Natural killer cell (primary cell): ENCODE data around the gene DOCK4. TPM values are rescaled to one million over a fixed set of nuclear protein-coding genes. Genes with fewer than 3 reads are reported as not detected.

Experiments
- ATAC-seq, 3 donors: fragments of 150-1000 bp in 2 of 3; fragments of 200-7000 bp in 1 of 3; cut with Tn5 transposase; 1 replicate in 1 of 3; 2 replicates in 2 of 3; pipeline ENCODE4 v1.10.0; 2021; ENCODE audit warnings: mild to moderate bottlenecking in 2 of 3, moderate library complexity in 2 of 3
- DNase-seq, 2 donors: peaks; one replicate each; pipeline versions ENCODE4 v3.0.0 to v3.0.0-alpha.2; 2013 to 2021; ENCODE audit warnings: mixed read lengths in 1 of 2
- H3K27ac ChIP-seq: one replicate; pipeline ENCODE4 v1.5.1; 2013; ENCODE audit warnings: mild to moderate bottlenecking, low read length
- H3K27me3 ChIP-seq: one replicate; pipeline ENCODE4 v1.6.1; 2013; ENCODE audit warnings: low read length; ENCODE audit not compliant: control insufficient read depth, insufficient read depth
- H3K36me3 ChIP-seq: one replicate; pipeline ENCODE4 v1.6.1; 2013; ENCODE audit warnings: low read length; ENCODE audit not compliant: control insufficient read depth, insufficient read depth
- H3K4me1 ChIP-seq: one replicate; pipeline ENCODE4 v1.6.1; 2013; ENCODE audit warnings: low read length; ENCODE audit not compliant: control insufficient read depth, insufficient read depth
- H3K4me3 ChIP-seq: one replicate; pipeline ENCODE4 v1.5.1; 2013; ENCODE audit warnings: low read length
- H3K9me3 ChIP-seq: one replicate; pipeline ENCODE4 v1.6.1; 2013; ENCODE audit warnings: low read length; ENCODE audit not compliant: control insufficient read depth, insufficient read depth
- H3K27ac Mint-ChIP-seq, 2 donors: one replicate each; pipeline ENCODE4 v1.8.0; 2022; ENCODE audit warnings: mild to moderate bottlenecking in 2 of 2, mixed read lengths in 2 of 2, moderate library complexity in 1 of 2
- H3K27me3 Mint-ChIP-seq, 2 donors: one replicate each; pipeline ENCODE4 v1.8.0; 2022; ENCODE audit warnings: low read depth in 2 of 2, mixed read lengths in 2 of 2
- H3K36me3 Mint-ChIP-seq: one replicate; pipeline ENCODE4 v1.8.0; 2022; ENCODE audit warnings: mixed read lengths
- H3K4me1 Mint-ChIP-seq, 2 donors: one replicate each; pipeline ENCODE4 v1.8.0; 2022; ENCODE audit warnings: mixed read lengths in 2 of 2
- H3K4me3 Mint-ChIP-seq: one replicate; pipeline ENCODE4 v1.8.0; 2022; ENCODE audit warnings: mild to moderate bottlenecking, moderate library complexity, mixed read lengths
- H3K9me3 Mint-ChIP-seq, 2 donors: one replicate each; pipeline ENCODE4 v1.8.0; 2022; ENCODE audit warnings: mixed read lengths in 2 of 2
- CTCF ChIP-seq: fragments of 200-600 bp; IDR thresholded peaks from one replicate; pipeline ENCODE4 v1.8.0; 2022; ENCODE audit warnings: antibody characterized with exemption
- WGBS: methylation state at CpG from one replicate; pipeline ENCODE4 v1.1.7; 2013; ENCODE audit warnings: missing lambda C conversion rate; ENCODE audit not compliant: insufficient coverage; 5-methylcytosine and 5-hydroxymethylcytosine counted together
- intact Hi-C: fragments of 100-400 bp; cut with micrococcal nuclease; formaldehyde crosslinking; loops from one replicate; pipeline ENCODE4 v1.14.2; 2022
- total RNA-seq, 4 donors: library from RNA; stranded (reverse); fragments of 120-200 nt in 1 of 4; gene quantifications; one replicate each; pipeline versions ENCODE4 v1.2.3 to v1.2.4, GENCODE V29; 2013 to 2022

The DOCK4 gene
- total RNA-seq, 3 donors from 2014 or later (not counting 1 experiment from before 2014, with no cell fraction given) = 0.61 to 2.4 (median 0.89) TPM

DNA sequence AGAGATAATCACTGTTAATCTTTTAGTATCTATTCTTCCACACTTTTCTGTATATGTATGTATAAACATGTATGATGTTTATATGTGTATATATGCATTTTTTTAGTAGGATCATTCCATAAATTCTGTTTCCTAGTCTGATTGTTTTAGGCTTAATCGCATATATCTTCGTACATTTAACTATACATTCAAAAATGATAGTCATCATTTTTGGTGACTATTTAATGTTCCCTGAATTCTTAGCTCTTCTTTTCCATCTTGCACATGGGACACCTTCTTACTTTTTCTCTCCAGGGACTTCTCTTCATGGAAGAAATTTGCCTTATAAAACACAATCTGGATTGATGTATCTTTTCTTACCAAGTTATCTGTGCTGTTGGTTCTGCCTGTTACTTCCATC lies 42.4 kb upstream of the DOCK4 start:
- TF ChIP-seq CTCF = no peak
- H3K36me3 Mint-ChIP-seq = no peaks in the 10 kb centered on the region
- no peak overlapping the region for H3K27ac Mint-ChIP-seq
- Histone ChIP-seq H3K27me3 (no peaks in the 10 kb centered on the region), H3K9me3 (no peaks in the 10 kb centered on the region), H3K4me3 (no peak overlapping the region), H3K36me3 (no peaks in the 10 kb centered on the region), H3K27ac (no peak overlapping the region), H3K4me1 (no peaks in the 10 kb centered on the region)
- peaks cover 27 to 32% of the 10 kb centered on the region in 2 donors for H3K4me1 Mint-ChIP-seq
- ATAC-seq = no peak
- DNase-seq = no peak
- intact Hi-C loops = no loop called here
- H3K4me3 Mint-ChIP-seq = no peak overlapping the region
- WGBS = 83% methylated on average over 1 of the region's 2 CpGs
- no peaks in the 10 kb centered on the region for H3K27me3 Mint-ChIP-seq
- no peaks in the 10 kb centered on the region for H3K9me3 Mint-ChIP-seq

DNA sequence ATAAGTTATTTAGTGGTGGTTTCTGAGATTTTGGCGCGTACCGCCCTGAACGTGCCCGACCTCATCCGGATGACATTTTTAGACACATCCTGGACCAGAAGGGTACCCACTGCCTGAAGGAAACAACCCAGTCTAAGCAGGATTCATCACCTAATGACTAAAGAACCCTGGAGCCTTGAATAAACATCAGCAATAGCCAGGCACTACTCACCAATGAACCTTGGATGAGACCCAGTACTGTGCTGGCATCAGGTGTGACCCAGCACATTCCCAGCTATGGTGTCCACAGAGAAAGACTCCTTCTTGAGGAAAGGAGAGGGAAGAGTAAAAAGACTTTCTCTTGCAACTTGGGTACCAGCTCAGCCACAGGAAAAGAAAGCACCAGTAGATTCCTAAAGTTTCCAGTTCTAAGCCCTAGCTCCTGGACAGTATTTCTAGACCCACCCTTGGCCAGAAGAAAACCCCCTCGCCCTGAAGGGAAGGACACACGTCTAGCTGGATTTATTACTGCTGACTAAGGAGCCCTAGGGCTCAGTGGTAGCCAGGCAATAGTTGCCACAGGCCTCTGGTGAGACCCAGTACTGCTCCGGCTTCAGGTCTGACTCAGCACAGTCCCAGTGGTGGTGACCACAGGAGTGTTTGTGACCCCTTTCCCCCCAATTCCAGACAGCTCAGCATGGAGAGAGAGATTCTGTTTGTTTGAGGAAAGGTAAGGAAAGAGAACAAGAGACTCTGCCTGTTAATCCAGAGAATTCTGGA lies 32.8 kb upstream of the DOCK4 start:
- TF ChIP-seq CTCF = no peak
- H3K36me3 ChIP-seq = no peaks in the 10 kb centered on the region
- no peak overlapping the region for H3K4me3 Mint-ChIP-seq
- no peaks in the 10 kb centered on the region for H3K4me1 ChIP-seq
- no peaks in the 10 kb centered on the region for H3K27me3 ChIP-seq
- H3K4me3 ChIP-seq = no peak overlapping the region
- H3K9me3 Mint-ChIP-seq = peaks cover 0 to 7% of the 10 kb centered on the region in 2 donors
- no peak for DNase-seq
- no peak for ATAC-seq
- peaks cover 13 to 16% of the 10 kb centered on the region in 2 donors for H3K4me1 Mint-ChIP-seq
- H3K9me3 ChIP-seq = no peaks in the 10 kb centered on the region
- H3K36me3 Mint-ChIP-seq = no peaks in the 10 kb centered on the region
- no peak overlapping the region for H3K27ac ChIP-seq
- intact Hi-C loops = no loop called here
- 95% methylated on average over 9 of the region's 9 CpGs for WGBS
- no peak overlapping the region for H3K27ac Mint-ChIP-seq
- H3K27me3 Mint-ChIP-seq = no peaks in the 10 kb centered on the region

- no peak overlapping the region for H3K4me3 ChIP-seq
- H3K27ac Mint-ChIP-seq = no peak overlapping the region
- H3K9me3 Mint-ChIP-seq = peaks cover 0 to 7% of the 10 kb centered on the region in 2 donors
- no peaks in the 10 kb centered on the region for H3K27me3 Mint-ChIP-seq
- intact Hi-C loops = no loop called here
- H3K9me3 ChIP-seq = no peaks in the 10 kb centered on the region
- TF ChIP-seq CTCF = no peak
- DNase-seq (no peak), ATAC-seq (no peak)
- H3K4me1 ChIP-seq = no peaks in the 10 kb centered on the region
- no peak overlapping the region for H3K4me3 Mint-ChIP-seq
- H3K27ac ChIP-seq = no peak overlapping the region
- no peaks in the 10 kb centered on the region for H3K27me3 ChIP-seq
- H3K4me1 Mint-ChIP-seq = peaks cover 18 to 20% of the 10 kb centered on the region in 2 donors
- no CpG with 5 or more reads among the region's 3 CpGs for WGBS
- H3K36me3 Mint-ChIP-seq = no peaks in the 10 kb centered on the region
- no peaks in the 10 kb centered on the region for H3K36me3 ChIP-seq
These were observed 32.1 kb upstream of the DOCK4 start for GRCh38 chr7:112238330-112238729.

DNA sequence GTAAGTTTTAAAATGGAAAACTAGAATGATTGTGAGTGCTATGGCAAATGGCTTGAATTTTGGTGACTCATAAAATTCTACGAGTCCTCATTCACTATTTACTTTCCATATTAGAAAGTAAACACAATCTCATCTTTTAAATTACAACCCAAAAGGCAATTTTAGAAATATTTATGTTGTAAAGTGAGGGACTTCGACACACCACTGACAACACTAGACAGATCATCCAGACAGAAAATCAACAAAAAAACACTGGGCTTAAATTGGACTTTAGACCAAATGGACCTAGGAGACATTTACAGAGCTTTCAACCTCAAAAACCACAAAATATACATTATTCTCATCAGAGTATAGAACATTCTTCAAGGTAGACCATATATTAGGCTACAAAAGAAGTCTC lies 30.4 kb upstream of the DOCK4 start:
- intact Hi-C loops = no loop called here
- Histone ChIP-seq H3K27me3 (no peaks in the 10 kb centered on the region), H3K9me3 (no peaks in the 10 kb centered on the region), H3K27ac (no peak overlapping the region), H3K36me3 (no peaks in the 10 kb centered on the region), H3K4me3 (no peak overlapping the region), H3K4me1 (no peaks in the 10 kb centered on the region)
- Mint-ChIP-seq H3K36me3 (no peaks in the 10 kb centered on the region), H3K4me3 (no peak overlapping the region), H3K27me3 (no peaks in the 10 kb centered on the region), H3K4me1 (peaks cover 24 to 31% of the 10 kb centered on the region in 2 donors), H3K27ac (no peak overlapping the region), H3K9me3 (peaks cover 0 to 6% of the 10 kb centered on the region in 2 donors)
- ATAC-seq (no peak), DNase-seq (no peak)
- TF ChIP-seq CTCF = no peak
- WGBS = no CpG with 5 or more reads among the region's 2 CpGs
